Astrocyte of the cerebellum (primary cell): Measurements from ENCODE around the gene MECR.

Experiments
- DNase-seq: peaks from one replicate; pipeline ENCODE4 v3.0.0-alpha.2; 2011; ENCODE audit warnings: low read depth
- H3K4me3 ChIP-seq: 2 replicates; pipeline ENCODE4 v1.5.1; 2011; ENCODE audit warnings: mild to moderate bottlenecking, low read depth, low read length, moderate library complexity
- in situ Hi-C: cut with HindIII; loops from 2 replicates; pipeline ENCODE4 v1.10.0; 2017; ENCODE audit warnings: low sequenced_read_pairs
- TF ChIP-seq, protein P1 (sequence below): IDR thresholded peaks from 2 replicates; pipeline ENCODE4 v1.5.1; 2012; ENCODE audit warnings: low read length, low read depth, moderate library complexity, mild to moderate bottlenecking; ENCODE audit errors: missing control alignments

Gene MECR

GRCh38 chr1:29243023-29243870 lies 12.5 kb upstream of the MECR start:
- H3K4me3 ChIP-seq: no peak overlapping the region
- TF ChIP-seq, protein P1, sequence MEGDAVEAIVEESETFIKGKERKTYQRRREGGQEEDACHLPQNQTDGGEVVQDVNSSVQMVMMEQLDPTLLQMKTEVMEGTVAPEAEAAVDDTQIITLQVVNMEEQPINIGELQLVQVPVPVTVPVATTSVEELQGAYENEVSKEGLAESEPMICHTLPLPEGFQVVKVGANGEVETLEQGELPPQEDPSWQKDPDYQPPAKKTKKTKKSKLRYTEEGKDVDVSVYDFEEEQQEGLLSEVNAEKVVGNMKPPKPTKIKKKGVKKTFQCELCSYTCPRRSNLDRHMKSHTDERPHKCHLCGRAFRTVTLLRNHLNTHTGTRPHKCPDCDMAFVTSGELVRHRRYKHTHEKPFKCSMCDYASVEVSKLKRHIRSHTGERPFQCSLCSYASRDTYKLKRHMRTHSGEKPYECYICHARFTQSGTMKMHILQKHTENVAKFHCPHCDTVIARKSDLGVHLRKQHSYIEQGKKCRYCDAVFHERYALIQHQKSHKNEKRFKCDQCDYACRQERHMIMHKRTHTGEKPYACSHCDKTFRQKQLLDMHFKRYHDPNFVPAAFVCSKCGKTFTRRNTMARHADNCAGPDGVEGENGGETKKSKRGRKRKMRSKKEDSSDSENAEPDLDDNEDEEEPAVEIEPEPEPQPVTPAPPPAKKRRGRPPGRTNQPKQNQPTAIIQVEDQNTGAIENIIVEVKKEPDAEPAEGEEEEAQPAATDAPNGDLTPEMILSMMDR: no peak
- no peak for DNase-seq
- in situ Hi-C loops: loop anchor here (25.0 kb wide), 3 partner anchors 144 to 869 kb away; no protein-coding TSS in a partner anchor

DNA sequence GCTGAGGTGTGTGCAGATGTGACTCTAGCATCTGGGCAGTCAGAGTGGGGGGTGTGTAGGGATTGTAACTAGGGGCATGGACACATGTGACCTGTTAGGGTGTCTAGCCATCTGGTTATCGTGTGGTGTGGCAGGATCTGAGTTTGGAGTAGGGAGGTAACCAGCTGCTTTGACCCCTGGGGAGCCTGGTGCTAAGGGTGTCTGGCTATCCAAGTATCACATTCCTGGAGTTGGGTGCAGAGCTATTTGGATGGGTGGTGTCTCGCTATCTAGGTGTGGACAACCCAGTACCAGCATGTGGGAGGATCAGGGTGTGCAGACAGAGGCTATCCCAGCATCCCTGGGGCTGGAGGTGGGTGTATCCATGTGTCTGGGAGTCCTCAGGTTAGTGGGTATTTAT lies 10.3 kb upstream of the MECR start:
- DNase-seq: no peak
- H3K4me3 ChIP-seq: no peak overlapping the region
- in situ Hi-C loops: loop anchor here (25.0 kb wide), 3 partner anchors 146 to 871 kb away; no protein-coding TSS in a partner anchor
- TF ChIP-seq, protein P1: no peak

GRCh38 chr1:29240400-29240837 lies 9.7 kb upstream of the MECR start:
- in situ Hi-C loops: loop anchor here (25.0 kb wide), 3 partner anchors 147 to 872 kb away; no protein-coding TSS in a partner anchor
- no peak for DNase-seq
- TF ChIP-seq, protein P1: no peak

GRCh38 chr1:29239142-29239541 lies 8.4 kb upstream of the MECR start:
- in situ Hi-C loops: loop anchor here (25.0 kb wide), 3 partner anchors 148 to 873 kb away; no protein-coding TSS in a partner anchor
- H3K4me3 ChIP-seq: peak overlapping the region; percentile 98
- DNase-seq: no peak
- TF ChIP-seq, protein P1: no peak

More at GRCh38 chr1:29240400-29240837, 9.7 kb upstream of the MECR start:
- no peak overlapping the region for H3K4me3 ChIP-seq

GRCh38 chr1:29238620-29239002 lies 7.9 kb upstream of the MECR start:
- H3K4me3 ChIP-seq: peak overlapping the region; percentile 98
- TF ChIP-seq, protein P1: peak; percentile 31
- in situ Hi-C loops: loop anchor here (25.0 kb wide), 3 partner anchors 149 to 874 kb away; no protein-coding TSS in a partner anchor
- DNase-seq: no peak

DNA sequence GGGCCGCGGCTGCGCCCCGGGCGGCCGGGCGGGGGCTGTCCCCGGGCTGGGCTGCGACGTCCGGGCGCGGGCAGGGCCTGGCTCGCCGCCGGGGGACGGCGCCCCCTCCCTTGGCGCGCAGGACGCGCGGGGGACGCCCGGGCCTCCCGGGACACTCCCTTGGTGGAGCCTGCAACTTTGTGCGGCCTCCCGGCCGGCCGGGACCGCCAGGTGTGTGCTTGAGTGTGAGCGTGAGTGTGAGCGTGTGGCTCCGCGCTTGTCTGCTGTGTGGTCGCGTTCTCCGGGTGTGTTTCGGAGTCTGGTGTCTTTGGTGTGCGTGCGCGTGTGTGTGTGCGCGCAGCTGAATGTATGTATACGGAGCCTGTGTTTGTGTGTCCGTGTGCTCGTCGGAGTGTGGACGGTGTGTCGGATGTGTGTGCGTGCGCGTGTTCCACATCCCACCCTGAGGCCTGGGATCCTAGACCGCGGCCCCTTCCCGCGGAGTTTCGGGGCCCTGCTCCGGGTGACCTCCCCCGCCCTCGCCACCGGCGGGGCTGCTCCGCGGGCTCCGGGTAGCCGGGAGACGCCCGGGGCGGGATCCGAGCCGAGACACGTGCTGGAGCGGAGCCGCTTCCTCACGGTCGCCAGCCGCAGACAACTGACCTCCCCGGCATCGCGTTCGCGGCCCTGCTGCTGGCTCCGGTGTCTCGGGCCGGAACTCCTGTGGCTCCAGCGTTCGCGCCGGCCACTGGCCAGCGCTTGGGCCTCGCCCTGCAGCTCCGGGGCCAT lies 7.3 kb upstream of the MECR start:
- in situ Hi-C loops: loop anchor here (25.0 kb wide), 3 partner anchors 149 to 874 kb away; no protein-coding TSS in a partner anchor
- DNase-seq: no peak
- peak overlapping the region; percentile 98 for H3K4me3 ChIP-seq
- TF ChIP-seq, protein P1: no peak
